H7 (cell line): ENCODE results near the gene RFTN2. TPM values are rescaled to one million over a fixed set of nuclear protein-coding genes. Genes with fewer than 3 reads are reported as not detected.
"Not testable (repeated sequence)": the region's sequence is repeated elsewhere in the genome, so short reads cannot be mapped to it uniquely, and the experiment has no call there.

Experiments used
- DNase-seq: peaks from one replicate; pipeline ENCODE4 v3.0.0; 2012
- H3K27me3 ChIP-seq: 2 replicates; pipeline ENCODE4 v1.6.0; 2011; ENCODE audit warnings: mild to moderate bottlenecking, low read length; ENCODE audit not compliant: control insufficient read depth, insufficient read depth
- H3K36me3 ChIP-seq: replicated peaks from 2 replicates; pipeline ENCODE4 v1.5.1; 2011; ENCODE audit warnings: low read length; ENCODE audit not compliant: control insufficient read depth, insufficient read depth
- H3K4me3 ChIP-seq: 2 replicates; pipeline ENCODE4 v1.5.1; 2011; ENCODE audit warnings: low read depth, mild to moderate bottlenecking, control low read depth, low read length, moderate library complexity; ENCODE audit not compliant: insufficient read depth
- total RNA-seq: library from RNA; depleted of rRNA; stranded (reverse); fragments of >200 nt; shearing (Covaris generic); gene quantifications from 2 replicates; pipeline ENCODE4 v1.2.3, GENCODE V29; 2014

Gene RFTN2
- total RNA-seq, 1 experiment from 2014 or later = 3.2 TPM

GRCh38 chr2:197699724-197700123 lies 24.3 kb upstream of the RFTN2 start:
- H3K36me3 ChIP-seq, H3K27me3 ChIP-seq, DNase-seq, H3K4me3 ChIP-seq: not testable (repeated sequence)

- H3K4me3 ChIP-seq = not testable (repeated sequence)
Measured at GRCh38 chr2:197696571-197696970, 21.2 kb upstream of the RFTN2 start.

GRCh38 chr2:197695971-197696370 lies 20.6 kb upstream of the RFTN2 start:
- not testable (repeated sequence) for DNase-seq, H3K4me3 ChIP-seq, H3K27me3 ChIP-seq, H3K36me3 ChIP-seq

More at GRCh38 chr2:197696571-197696970, 21.2 kb upstream of the RFTN2 start:
- DNase-seq, H3K27me3 ChIP-seq, H3K36me3 ChIP-seq: not testable (repeated sequence)

DNA sequence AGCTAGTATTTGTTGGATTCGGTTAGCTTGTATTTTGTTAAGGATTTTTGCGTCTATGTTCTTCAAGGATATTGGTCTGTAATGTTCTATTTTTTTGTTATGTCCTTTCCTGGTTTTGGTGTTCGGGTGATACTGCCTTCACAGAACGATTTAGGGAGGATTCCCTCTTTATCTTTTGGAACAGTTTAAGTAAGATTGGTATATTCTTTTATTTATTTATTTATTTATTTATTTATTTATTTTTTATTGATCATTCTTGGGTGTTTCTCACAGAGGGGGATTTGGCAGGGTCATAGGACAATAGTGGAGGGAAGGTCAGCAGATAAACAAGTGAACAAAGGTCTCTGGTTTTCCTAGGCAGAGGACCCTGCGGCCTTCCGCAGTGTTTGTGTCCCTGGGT lies 19.8 kb upstream of the RFTN2 start:
- H3K27me3 ChIP-seq, DNase-seq, H3K36me3 ChIP-seq, H3K4me3 ChIP-seq: not testable (repeated sequence)

DNA sequence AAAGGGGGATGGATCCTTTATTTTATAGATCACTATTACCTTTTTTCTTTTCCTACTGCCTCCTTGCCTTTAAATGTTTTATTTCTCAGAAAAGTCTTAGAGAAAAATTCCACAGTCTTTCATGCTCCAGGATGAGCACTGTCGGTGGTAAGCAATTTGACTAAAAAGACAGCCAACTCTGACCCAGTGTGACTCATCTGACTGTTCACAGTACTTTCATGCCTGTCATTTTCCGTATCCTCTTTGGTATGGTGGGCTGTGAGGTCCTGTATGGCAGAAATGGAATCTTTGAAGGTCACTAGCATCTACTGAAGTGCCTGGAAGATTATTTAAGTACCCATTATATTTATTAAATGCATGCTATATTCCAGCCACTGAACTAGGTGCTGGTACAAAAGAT lies 2.1 kb upstream of the RFTN2 start:
- no peaks in the 10 kb centered on the region for H3K27me3 ChIP-seq
- no peak overlapping the region for H3K4me3 ChIP-seq
- DNase-seq = no peak
- H3K36me3 ChIP-seq = no peaks in the 10 kb centered on the region

- Histone ChIP-seq H3K27me3 (no peaks in the 10 kb centered on the region), H3K4me3 (no peak overlapping the region), H3K36me3 (no peaks in the 10 kb centered on the region)
- no peak for DNase-seq
Measured at GRCh38 chr2:197677056-197677455, 1.7 kb upstream of the RFTN2 start.

GRCh38 chr2:197675711-197676188 lies 363 bp upstream of the RFTN2 start:
- peak; percentile 36 for DNase-seq
- no peaks in the 10 kb centered on the region for H3K27me3 ChIP-seq
- H3K4me3 ChIP-seq = no peak overlapping the region
- no peaks in the 10 kb centered on the region for H3K36me3 ChIP-seq

- Histone ChIP-seq H3K36me3 (no peaks in the 10 kb centered on the region), H3K4me3 (no peak overlapping the region), H3K27me3 (no peaks in the 10 kb centered on the region)
- DNase-seq = no peak
Measured at GRCh38 chr2:197674591-197674990, 796 bp downstream of the RFTN2 start.

- no peak for DNase-seq
- no peaks in the 10 kb centered on the region for H3K27me3 ChIP-seq
- no peaks in the 10 kb centered on the region for H3K36me3 ChIP-seq
- no peak overlapping the region for H3K4me3 ChIP-seq
Measured at GRCh38 chr2:197674060-197674459, 1.3 kb downstream of the RFTN2 start.

- Histone ChIP-seq H3K4me3 (no peak overlapping the region), H3K36me3 (no peaks in the 10 kb centered on the region), H3K27me3 (no peaks in the 10 kb centered on the region)
- DNase-seq = no peak
Measured at GRCh38 chr2:197673606-197674005, 1.8 kb downstream of the RFTN2 start.

DNA sequence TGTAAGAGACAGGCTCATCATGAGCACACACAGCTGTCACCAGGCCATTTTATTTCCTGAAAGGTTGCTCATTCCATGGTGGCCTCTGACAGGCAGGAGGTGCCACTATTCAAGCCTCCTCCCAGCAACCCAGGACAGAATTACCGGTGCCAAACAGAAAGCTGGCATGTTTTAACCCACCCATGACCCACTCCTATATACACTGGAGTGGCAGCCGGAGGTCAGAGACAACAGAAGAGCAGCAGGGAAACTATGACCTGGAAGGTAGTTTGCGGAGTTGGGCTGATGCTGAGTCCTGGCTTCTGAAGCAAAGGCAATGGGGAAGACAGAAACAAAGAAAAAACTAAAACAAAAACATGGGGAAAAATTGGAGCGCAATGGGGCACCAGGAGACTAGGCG lies 2.3 kb downstream of the RFTN2 start:
- no peaks in the 10 kb centered on the region for H3K36me3 ChIP-seq
- no peak overlapping the region for H3K4me3 ChIP-seq
- H3K27me3 ChIP-seq = no peaks in the 10 kb centered on the region
- peak; percentile 7 for DNase-seq

GRCh38 chr2:197672371-197672893 lies 3.0 kb downstream of the RFTN2 start:
- DNase-seq = no peak
- Histone ChIP-seq H3K27me3 (no peaks in the 10 kb centered on the region), H3K4me3 (no peak overlapping the region), H3K36me3 (no peaks in the 10 kb centered on the region)

GRCh38 chr2:197669077-197669476 lies 6.3 kb downstream of the RFTN2 start:
- Histone ChIP-seq H3K4me3 (no peak overlapping the region), H3K27me3 (no peaks in the 10 kb centered on the region), H3K36me3 (no peaks in the 10 kb centered on the region)
- DNase-seq = no peak

DNA sequence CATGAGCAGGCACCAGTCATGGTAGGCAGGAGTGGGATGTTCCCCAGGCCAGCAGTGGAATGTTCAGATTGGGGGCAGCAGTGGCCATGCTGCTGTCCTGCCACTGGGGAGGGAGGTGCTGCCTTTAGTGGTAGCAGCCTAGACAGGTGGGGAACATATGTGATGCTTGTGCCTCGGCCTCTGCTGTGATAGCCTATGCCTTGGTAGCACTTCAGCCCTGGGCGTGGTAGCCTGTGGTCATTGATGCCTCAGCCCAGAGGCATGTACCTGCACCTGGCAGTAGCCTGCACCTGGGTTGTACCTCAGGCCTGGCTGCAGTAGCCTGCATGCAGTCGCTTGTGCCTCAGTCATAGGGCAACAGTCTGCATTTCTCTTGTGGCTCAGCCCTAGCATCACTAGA lies 7.1 kb downstream of the RFTN2 start:
- H3K27me3 ChIP-seq = no peaks in the 10 kb centered on the region
- no peaks in the 10 kb centered on the region for H3K36me3 ChIP-seq
- no peak overlapping the region for H3K4me3 ChIP-seq
- no peak for DNase-seq

DNA sequence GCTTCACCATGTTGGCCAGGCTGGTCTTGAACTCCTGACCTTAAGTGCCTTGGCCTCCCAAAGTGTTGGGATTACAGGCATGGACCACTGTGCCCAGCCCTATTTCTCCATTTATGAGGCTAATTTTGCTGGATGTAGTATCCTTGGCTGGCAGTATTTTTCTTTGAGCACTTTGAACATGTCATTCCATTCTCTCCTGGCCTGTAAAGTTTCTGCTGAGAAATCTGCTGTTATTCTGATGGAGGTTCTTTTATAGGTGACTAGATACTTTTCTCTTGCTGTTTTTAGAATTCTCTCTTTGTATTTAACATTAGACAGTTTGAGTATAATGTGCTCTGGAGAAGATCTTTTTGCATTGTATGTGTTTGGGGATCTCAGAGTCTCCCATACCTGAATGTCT lies 9.1 kb downstream of the RFTN2 start:
- DNase-seq = no peak
- Histone ChIP-seq H3K4me3 (no peak overlapping the region), H3K27me3 (no peaks in the 10 kb centered on the region), H3K36me3 (no peaks in the 10 kb centered on the region)

GRCh38 chr2:197661626-197662025 lies 13.8 kb downstream of the RFTN2 start:
- no peaks in the 10 kb centered on the region for H3K27me3 ChIP-seq
- no peak for DNase-seq
- H3K4me3 ChIP-seq = no peak overlapping the region

More at GRCh38 chr2:197661626-197662025, 13.8 kb downstream of the RFTN2 start:
- H3K36me3 ChIP-seq = no peaks in the 10 kb centered on the region
